ENCODE results near the gene H19.

Gene H19

DNA sequence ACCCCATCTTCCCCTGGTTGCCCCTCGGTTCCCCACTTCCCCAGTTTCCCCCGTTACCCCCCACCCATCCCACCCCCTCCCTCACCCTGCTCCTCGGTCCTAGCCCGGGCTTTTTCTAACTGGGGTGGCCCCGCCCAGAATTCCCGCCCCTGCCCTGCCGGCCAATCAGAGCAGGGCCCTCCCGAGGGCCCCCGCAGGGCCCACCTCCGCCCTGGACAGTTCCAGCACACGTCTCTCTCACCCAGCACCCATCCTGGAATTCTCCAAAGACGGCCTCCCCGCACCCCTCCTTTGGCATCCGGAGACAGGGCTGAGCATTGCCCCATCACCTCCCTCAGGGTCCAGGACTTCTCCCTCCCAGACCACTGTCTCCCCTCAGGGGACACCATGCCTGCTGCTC lies at the start of gene H19:
Gene H19, minus strand, starts transcription at position 88 of the 400 bp plus-strand sequence.
- no peak within 1 kb of the TSS for H3K27ac ChIP-seq
- no peak for TF ChIP-seq CTCF (conservative IDR thresholded peaks at IDR 0.05)

DNA sequence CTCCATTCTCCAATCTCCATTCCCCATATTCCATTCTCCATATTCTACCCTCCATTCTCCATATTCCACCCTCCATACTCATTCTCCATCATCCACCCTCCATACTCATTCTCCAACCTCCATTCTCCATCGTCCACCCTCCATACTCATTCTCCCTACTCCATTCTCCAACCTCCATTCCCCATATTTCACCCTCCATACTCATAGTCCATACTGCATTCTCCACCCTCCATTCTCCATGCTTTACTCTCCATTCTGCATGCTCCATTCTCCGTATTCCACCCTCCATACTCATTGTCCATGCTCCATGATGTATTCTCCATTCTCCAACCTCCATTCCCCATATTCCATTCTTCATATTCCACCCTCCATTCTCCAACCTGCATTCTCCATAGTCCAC lies 44.3 kb upstream of the H19 start:
- no peak for TF ChIP-seq CTCF (conservative IDR thresholded peaks at IDR 0.05)
- H3K27ac ChIP-seq = no peak overlapping the region

GRCh38 chr11:2041153-2041552 lies 43.5 kb upstream of the H19 start:
- no peak overlapping the region for H3K27ac ChIP-seq
- no peak for TF ChIP-seq CTCF (conservative IDR thresholded peaks at IDR 0.05)

DNA sequence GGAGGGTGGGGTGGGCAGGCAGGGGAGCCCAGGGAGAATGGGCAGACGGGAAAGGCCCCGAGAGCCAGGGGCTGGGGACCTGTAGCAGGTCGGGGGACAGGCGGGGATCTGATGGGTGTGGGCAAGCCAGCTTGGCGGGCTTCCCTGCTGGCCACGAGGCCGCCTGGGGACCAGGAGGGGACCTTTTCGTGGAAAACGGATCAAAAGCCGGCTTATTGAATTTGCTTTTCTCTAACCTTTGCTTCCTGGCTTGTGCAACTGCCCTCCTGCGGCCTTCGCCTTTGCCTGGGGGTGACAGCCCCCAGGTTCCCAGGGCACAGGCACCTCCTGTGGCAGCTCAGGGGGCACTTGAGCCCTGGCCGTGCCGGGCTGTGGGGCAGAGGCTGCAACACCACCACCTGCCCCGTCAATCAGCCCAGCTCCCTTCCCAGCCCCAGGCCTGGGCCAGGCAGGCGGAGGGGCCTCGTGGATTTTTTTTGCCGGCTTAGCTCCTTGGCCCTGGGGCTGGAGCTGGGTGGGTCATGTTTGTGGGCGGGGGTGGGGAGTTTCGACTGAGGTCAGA lies 41.6 kb upstream of the H19 start:
- H3K27ac ChIP-seq = no peak overlapping the region
- no peak for TF ChIP-seq CTCF (conservative IDR thresholded peaks at IDR 0.05)

DNA sequence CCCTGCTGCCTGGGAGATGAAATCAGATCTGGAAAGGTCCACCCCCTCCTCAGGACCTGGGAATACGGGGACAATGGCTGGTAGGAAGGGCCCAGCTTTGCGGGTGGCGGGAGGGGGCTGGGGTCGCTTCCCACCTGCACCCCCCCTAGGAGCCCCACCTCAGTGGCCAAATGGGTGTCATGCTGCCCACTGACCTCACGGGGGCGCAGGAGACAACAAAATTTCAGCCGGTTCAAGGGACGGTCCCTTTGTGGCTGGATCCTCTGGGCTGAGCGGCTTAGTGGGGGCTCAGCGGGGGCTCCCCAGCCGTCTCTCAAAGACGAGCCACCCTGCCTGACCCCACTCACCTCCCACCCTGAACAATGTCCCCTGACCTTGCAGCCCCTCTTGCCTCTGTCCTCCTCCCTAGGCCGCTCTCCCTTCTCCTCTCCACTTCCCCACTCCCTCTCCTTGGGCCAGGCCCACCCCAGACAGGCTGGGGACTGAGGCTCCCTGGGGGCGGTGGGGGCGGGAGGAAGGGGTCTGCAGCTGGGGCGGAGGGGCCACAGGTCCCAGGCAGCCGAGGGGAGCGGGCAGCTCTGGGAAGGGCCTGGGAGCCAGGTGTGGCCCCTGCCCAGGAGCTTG lies 39.3 kb upstream of the H19 start:
- no peak overlapping the region for H3K27ac ChIP-seq
- TF ChIP-seq CTCF (conservative IDR thresholded peaks at IDR 0.05) = no peak

DNA sequence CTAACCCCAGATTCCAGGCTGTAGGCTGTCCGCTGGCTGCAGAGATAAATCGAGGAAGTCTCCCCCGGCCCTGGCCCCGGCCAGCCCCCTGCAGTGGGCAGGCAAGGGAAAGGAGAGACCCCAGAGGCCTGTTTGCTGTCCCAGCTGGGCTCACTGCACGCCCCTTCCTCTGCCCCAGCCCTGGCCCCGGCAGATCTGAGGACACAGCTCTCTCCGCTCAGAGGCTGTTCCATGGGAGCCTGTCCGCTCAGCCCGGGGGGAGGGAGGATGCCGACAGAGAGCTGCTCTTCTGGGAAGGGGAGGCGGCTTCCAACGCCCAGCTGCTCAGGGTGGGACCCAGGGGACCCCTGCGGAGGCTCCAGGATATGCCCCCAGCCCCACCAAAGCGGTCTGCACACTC lies 37.7 kb upstream of the H19 start:
- H3K27ac ChIP-seq = no peak overlapping the region
- TF ChIP-seq CTCF (conservative IDR thresholded peaks at IDR 0.05) = no peak

- H3K27ac ChIP-seq = no peak overlapping the region
- no peak for TF ChIP-seq CTCF (conservative IDR thresholded peaks at IDR 0.05)
Measured at GRCh38 chr11:2031058-2031457, 33.4 kb upstream of the H19 start.
